DND-41 (cell line): ENCODE data around the gene KRT25.

Experiments
- ATAC-seq: fragments of 200-7000 bp; cut with Tn5 transposase; 3 replicates; pipeline ENCODE4 v1.9.1; 2021; ENCODE audit warnings: low read depth; ENCODE audit not compliant: insufficient read depth
- DNase-seq: peaks from one replicate; pipeline ENCODE4 v3.0.0-alpha.2; 2020
- H2AFZ ChIP-seq: 2 replicates; pipeline ENCODE4 v1.6.0; 2012; ENCODE audit warnings: low read depth, low read length
- H3K27ac ChIP-seq: 2 replicates; pipeline ENCODE4 v1.5.1; 2012; ENCODE audit warnings: low read length, inconsistent platforms
- H3K27me3 ChIP-seq: fragments of 200-600 bp; sonication (generic); 2 replicates; pipeline ENCODE4 v1.6.0; 2012; ENCODE audit warnings: low read length, mild to moderate bottlenecking, inconsistent platforms; ENCODE audit not compliant: insufficient read depth, poor library complexity
- H3K36me3 ChIP-seq: 2 replicates; pipeline ENCODE4 v1.5.1; 2012; ENCODE audit warnings: low read length, inconsistent platforms; ENCODE audit not compliant: insufficient read depth
- H3K4me1 ChIP-seq: 2 replicates; pipeline ENCODE4 v1.5.1; 2012; ENCODE audit warnings: mild to moderate bottlenecking, low read length; ENCODE audit not compliant: insufficient read depth
- H3K4me2 ChIP-seq: 2 replicates; pipeline ENCODE4 v1.6.0; 2012; ENCODE audit warnings: mild to moderate bottlenecking, moderate library complexity, low read length, inconsistent platforms; ENCODE audit not compliant: insufficient read depth
- H3K4me3 ChIP-seq, 2 experiments: fragments of 200-600 bp in 1 of 2; shearing (Covaris generic) in 1 of 2; 2 replicates each; pipeline ENCODE4 v1.5.1; 2012 to 2016; ENCODE audit warnings: inconsistent platforms in 2 of 2, low read length in 2 of 2, mild to moderate bottlenecking in 2 of 2, low read depth in 1 of 2, moderate library complexity in 1 of 2
- H3K79me2 ChIP-seq: 2 replicates; pipeline ENCODE4 v1.6.0; 2012; ENCODE audit warnings: low read length, inconsistent platforms; ENCODE audit not compliant: insufficient read depth
- H3K9ac ChIP-seq: 2 replicates; pipeline ENCODE4 v1.6.0; 2012; ENCODE audit warnings: low read depth, mild to moderate bottlenecking, inconsistent platforms, low read length, moderate library complexity
- H3K9me3 ChIP-seq: 2 replicates; pipeline ENCODE4 v1.5.1; 2012; ENCODE audit warnings: low read length, moderate library complexity, mild to moderate bottlenecking, inconsistent platforms; ENCODE audit not compliant: insufficient read depth, severe bottlenecking
- H4K20me1 ChIP-seq: 2 replicates; pipeline ENCODE4 v1.6.0; 2012; ENCODE audit warnings: low read length; ENCODE audit not compliant: insufficient read depth
- EZH2 ChIP-seq: IDR thresholded peaks from 3 replicates; pipeline ENCODE4 v1.6.1; 2012; ENCODE audit warnings: borderline replicate concordance, low read depth, mild to moderate bottlenecking, moderate library complexity, low read length, inconsistent platforms; ENCODE audit not compliant: severe bottlenecking
- TF ChIP-seq, protein P1 (sequence below): IDR thresholded peaks from 2 replicates; pipeline ENCODE4 v1.5.1; 2012; ENCODE audit warnings: borderline replicate concordance, low read length, moderate library complexity, mild to moderate bottlenecking; ENCODE audit not compliant: poor library complexity, severe bottlenecking; ENCODE audit errors: extremely low read depth

Gene KRT25

DNA sequence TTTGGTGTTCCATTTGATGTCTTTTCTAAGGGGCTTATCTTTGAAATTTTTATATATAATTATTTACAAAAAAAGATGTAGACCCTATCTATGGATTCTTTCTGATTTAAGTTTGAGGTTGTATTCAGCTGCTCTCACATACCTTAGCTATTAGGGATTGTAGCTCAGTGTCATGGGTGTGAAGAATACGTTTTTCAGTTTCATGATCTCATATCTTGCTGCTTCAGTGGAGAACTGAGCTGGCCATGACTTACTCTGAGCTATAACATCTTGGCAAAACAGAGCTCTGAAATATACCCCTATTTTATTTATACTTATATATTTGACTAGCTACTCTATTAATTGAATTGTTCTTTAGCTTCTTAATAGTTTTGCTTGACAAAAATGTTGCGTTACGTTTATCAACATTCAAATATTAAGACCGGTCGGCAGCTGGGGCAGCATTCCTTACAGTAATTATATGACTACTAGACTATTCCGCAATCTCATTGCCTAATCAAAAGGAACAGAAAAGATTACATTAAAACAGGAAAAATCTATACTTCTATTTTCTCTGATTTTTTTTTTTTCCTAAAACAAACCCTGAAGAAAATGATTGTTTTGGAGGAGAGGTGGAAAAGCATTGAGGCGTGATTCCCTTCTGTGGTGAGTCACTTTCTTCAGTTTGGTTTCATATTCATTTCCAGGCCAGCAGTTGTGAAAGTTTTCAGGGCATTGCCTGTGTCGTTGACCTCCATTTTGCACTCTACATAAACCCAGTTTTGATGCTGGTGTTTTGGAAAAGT is 27.5 kb downstream of the KRT25 start:
- no peak for ATAC-seq

DNA sequence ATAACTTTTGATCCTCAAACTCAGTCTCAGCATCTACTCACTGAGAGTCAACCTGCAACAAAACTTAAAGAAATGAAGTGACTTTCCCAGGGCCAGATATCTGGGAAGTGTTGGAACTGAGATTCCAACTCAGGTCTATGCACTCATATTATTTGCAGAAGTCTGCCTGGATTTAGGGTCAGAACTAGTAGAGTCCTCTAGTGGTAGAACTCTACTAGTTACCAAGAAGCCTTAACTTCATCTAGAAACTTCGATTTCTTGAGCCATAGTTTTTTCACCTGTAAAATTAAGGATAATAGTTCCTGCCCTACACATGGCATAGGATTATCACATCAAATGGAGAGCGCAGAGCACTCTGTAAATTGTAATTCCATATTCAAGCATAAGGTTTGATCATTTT is 28.2 kb downstream of the KRT25 start:
- Histone ChIP-seq H3K79me2 (no peaks in the 10 kb centered on the region), H3K27me3 (peaks cover 30% of the 10 kb centered on the region), H3K36me3 (no peaks in the 10 kb centered on the region), H3K4me1 (no peaks in the 10 kb centered on the region), H3K9me3 (no peaks in the 10 kb centered on the region), H3K27ac (no peak overlapping the region), H3K4me2 (no peak overlapping the region), H3K9ac (no peak overlapping the region), H2AFZ (no peak overlapping the region), H3K4me3 (no peak overlapping the region), H4K20me1 (no peaks in the 10 kb centered on the region)
- ATAC-seq (no peak), DNase-seq (no peak)
- no peak for TF ChIP-seq EZH2
- TF ChIP-seq, protein P1, sequence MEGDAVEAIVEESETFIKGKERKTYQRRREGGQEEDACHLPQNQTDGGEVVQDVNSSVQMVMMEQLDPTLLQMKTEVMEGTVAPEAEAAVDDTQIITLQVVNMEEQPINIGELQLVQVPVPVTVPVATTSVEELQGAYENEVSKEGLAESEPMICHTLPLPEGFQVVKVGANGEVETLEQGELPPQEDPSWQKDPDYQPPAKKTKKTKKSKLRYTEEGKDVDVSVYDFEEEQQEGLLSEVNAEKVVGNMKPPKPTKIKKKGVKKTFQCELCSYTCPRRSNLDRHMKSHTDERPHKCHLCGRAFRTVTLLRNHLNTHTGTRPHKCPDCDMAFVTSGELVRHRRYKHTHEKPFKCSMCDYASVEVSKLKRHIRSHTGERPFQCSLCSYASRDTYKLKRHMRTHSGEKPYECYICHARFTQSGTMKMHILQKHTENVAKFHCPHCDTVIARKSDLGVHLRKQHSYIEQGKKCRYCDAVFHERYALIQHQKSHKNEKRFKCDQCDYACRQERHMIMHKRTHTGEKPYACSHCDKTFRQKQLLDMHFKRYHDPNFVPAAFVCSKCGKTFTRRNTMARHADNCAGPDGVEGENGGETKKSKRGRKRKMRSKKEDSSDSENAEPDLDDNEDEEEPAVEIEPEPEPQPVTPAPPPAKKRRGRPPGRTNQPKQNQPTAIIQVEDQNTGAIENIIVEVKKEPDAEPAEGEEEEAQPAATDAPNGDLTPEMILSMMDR: peak; percentile 12

More for the DNA sequence above, 27.5 kb downstream of the KRT25 start:
- Histone ChIP-seq H3K9me3 (no peaks in the 10 kb centered on the region), H2AFZ (no peak overlapping the region), H3K4me1 (no peaks in the 10 kb centered on the region), H3K9ac (no peak overlapping the region), H4K20me1 (no peaks in the 10 kb centered on the region), H3K27ac (no peak overlapping the region), H3K4me3 (no peak overlapping the region), H3K79me2 (no peaks in the 10 kb centered on the region), H3K36me3 (no peaks in the 10 kb centered on the region), H3K4me2 (no peak overlapping the region), H3K27me3 (peaks cover 29% of the 10 kb centered on the region)
- DNase-seq: no peak
- no peak for TF ChIP-seq EZH2
- TF ChIP-seq, protein P1: no peak

DNA sequence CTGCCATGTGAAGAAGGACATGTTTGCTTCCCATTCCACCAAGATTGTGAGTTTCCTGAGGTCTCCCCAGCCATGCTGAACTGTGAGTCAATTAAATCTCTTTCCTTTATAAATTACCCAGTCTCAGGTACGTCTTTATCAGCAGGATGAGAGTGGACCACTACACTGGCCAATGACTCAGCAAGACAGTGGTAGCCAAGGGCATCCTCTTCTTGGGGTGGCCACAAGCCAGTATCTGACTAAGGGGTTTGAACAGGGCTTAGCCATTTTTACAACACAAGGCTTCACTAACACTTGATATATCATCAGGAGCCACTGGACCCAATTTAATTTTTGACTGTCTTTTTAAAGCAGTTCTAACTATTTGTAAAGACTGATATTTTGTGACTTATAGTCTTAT is 30.5 kb downstream of the KRT25 start:
- Histone ChIP-seq H3K4me2 (no peak overlapping the region), H3K27ac (no peak overlapping the region), H2AFZ (no peak overlapping the region), H4K20me1 (no peaks in the 10 kb centered on the region), H3K4me3 (no peak overlapping the region), H3K36me3 (no peaks in the 10 kb centered on the region), H3K79me2 (no peaks in the 10 kb centered on the region), H3K4me1 (no peaks in the 10 kb centered on the region), H3K9me3 (no peaks in the 10 kb centered on the region), H3K27me3 (peaks cover 23% of the 10 kb centered on the region), H3K9ac (no peak overlapping the region)
- DNase-seq (no peak), ATAC-seq (no peak)
- TF ChIP-seq, protein P1: no peak
- no peak for TF ChIP-seq EZH2

DNA sequence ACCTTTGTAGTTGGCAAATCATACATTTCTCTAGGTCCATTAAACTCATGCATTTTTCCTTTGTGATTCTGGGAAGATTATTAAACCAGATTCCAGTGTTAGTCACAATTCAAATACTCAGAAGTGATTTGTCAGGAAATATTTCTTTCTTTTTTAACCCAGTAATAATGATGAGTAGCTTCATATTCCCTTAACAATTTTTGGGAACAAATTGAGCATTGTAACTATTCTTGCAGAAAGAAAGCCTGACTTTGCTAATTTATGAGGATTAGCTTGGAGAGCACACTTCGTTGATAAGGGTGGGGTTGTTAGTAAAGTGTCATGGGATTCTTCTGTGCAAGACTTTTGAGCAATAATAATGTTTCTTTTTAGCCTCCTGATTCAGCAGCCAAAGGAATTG is 32.9 kb downstream of the KRT25 start:
- no peak overlapping the region for H2AFZ ChIP-seq
- no peaks in the 10 kb centered on the region for H3K36me3 ChIP-seq
- no peaks in the 10 kb centered on the region for H3K9me3 ChIP-seq
- no peaks in the 10 kb centered on the region for H4K20me1 ChIP-seq
- H3K4me3 ChIP-seq: no peak overlapping the region
- peaks cover 27% of the 10 kb centered on the region for H3K27me3 ChIP-seq
- no peak overlapping the region for H3K27ac ChIP-seq
- no peak overlapping the region for H3K9ac ChIP-seq
- no peaks in the 10 kb centered on the region for H3K79me2 ChIP-seq
- no peak overlapping the region for H3K4me2 ChIP-seq
- DNase-seq: no peak
- no peak for ATAC-seq
- TF ChIP-seq, protein P1: no peak
- TF ChIP-seq EZH2: no peak
- no peaks in the 10 kb centered on the region for H3K4me1 ChIP-seq
